Measurements from ENCODE around the gene LAT. TPM values are rescaled to one million over a fixed set of nuclear protein-coding genes. Genes with fewer than 3 reads are reported as not detected.

The LAT gene
- total RNA-seq, 1 experiment from 2014 or later, result 4.3 TPM

- TF ChIP-seq, protein P1, sequence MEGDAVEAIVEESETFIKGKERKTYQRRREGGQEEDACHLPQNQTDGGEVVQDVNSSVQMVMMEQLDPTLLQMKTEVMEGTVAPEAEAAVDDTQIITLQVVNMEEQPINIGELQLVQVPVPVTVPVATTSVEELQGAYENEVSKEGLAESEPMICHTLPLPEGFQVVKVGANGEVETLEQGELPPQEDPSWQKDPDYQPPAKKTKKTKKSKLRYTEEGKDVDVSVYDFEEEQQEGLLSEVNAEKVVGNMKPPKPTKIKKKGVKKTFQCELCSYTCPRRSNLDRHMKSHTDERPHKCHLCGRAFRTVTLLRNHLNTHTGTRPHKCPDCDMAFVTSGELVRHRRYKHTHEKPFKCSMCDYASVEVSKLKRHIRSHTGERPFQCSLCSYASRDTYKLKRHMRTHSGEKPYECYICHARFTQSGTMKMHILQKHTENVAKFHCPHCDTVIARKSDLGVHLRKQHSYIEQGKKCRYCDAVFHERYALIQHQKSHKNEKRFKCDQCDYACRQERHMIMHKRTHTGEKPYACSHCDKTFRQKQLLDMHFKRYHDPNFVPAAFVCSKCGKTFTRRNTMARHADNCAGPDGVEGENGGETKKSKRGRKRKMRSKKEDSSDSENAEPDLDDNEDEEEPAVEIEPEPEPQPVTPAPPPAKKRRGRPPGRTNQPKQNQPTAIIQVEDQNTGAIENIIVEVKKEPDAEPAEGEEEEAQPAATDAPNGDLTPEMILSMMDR (conservative IDR thresholded peaks at IDR 0.05), result peak; percentile 81
- Histone ChIP-seq H3K79me1 (ENCODE audit: insufficient read depth, low read depth, low read length, poor library complexity, severe bottlenecking) (no peaks in the 10 kb centered on the region), H2BK20ac (ENCODE audit: low read depth, low read length, poor library complexity, severe bottlenecking) (no peak overlapping the region), H2BK15ac (ENCODE audit: low read depth, low read length) (no peak overlapping the region; the same call in 1 of the 2 replicates), H2BK120ac (ENCODE audit: low read depth, low read length, poor library complexity, severe bottlenecking) (no peak overlapping the region), H3K18ac (ENCODE audit: insufficient read length, low read depth, low read length) (no peak overlapping the region), H3K23me2 (ENCODE audit: insufficient read length, low read depth, low read length, poor library complexity, severe bottlenecking) (peaks cover 5% of the 10 kb centered on the region), H3K56ac (ENCODE audit: insufficient read length, low read depth, low read length) (no peak overlapping the region), H3K4me2 (ENCODE audit: insufficient read depth, insufficient read length, low read length) (no peak overlapping the region), H3K27ac (ENCODE audit: insufficient read length, low read depth, low read length) (no peak overlapping the region), H3K79me2 (ENCODE audit: insufficient read depth, low read length) (no peaks in the 10 kb centered on the region), H3K4me1 (ENCODE audit: insufficient read depth, low read length) (no peaks in the 10 kb centered on the region), H3T11ph (ENCODE audit: low read length) (no peak overlapping the region), H3K23ac (ENCODE audit: insufficient read length, low read depth, low read length) (no peak overlapping the region), H3K14ac (ENCODE audit: insufficient read depth, low read length) (no peak overlapping the region; the same call in 1 of the 2 replicates), H4K20me1 (ENCODE audit: control insufficient read depth, insufficient read depth, insufficient read length) (no peaks in the 10 kb centered on the region), H2BK5ac (ENCODE audit: insufficient read length, low read length) (no peak overlapping the region), H3K4ac (ENCODE audit: low read depth, low read length) (no peak overlapping the region), H2AFZ (ENCODE audit: low read length) (no peak overlapping the region), H3K9me3 (ENCODE audit: control insufficient read depth, low read depth, low read length) (no peaks in the 10 kb centered on the region), H2BK12ac (ENCODE audit: insufficient read length, low read depth, low read length) (no peak overlapping the region), H3K27me3 (ENCODE audit: insufficient read depth, low read length) (no peaks in the 10 kb centered on the region), H2AK5ac (ENCODE audit: insufficient read length, low read length) (no peak overlapping the region), H4K5ac (ENCODE audit: insufficient read length, low read depth, low read length) (no peak overlapping the region), H4K8ac (replicated peaks; ENCODE audit: insufficient read length, low read depth, low read length) (no peak overlapping the region), H3K9ac (ENCODE audit: extremely low read depth, insufficient read length, low read length) (no peak overlapping the region), H4K91ac (ENCODE audit: insufficient read length, low read depth, low read length) (no peak overlapping the region)
- peak; percentile 66 for DNase-seq
- Mint-ChIP-seq H3K4me1 (peaks cover 6 to 9% of the 10 kb centered on the region in 2 experiments), H3K4me3 (peak overlapping the region in 1 of 2 experiments; percentile 43; a peak in 2 of 5 replicates), H3K27ac (no peak overlapping the region; a peak in 2 of 7 replicates), H3K36me3 (ENCODE audit: insufficient read depth in 1 of 3, low read depth in 3 of 3) (peaks cover 19 to 32% (median 30%) of the 10 kb centered on the region in 3 experiments), H3K9me3 (peaks cover 4 to 6% of the 10 kb centered on the region in 2 experiments; a peak in 3 of 5 replicates), H3K27me3 (ENCODE audit: low read depth) (no peaks in the 10 kb centered on the region)
- no CpG with 5 or more reads among the region's 11 CpGs for WGBS (ENCODE audit: extremely low coverage, insufficient read length, low lambda C conversion rate)
Observed at GRCh38 chr16:28977703-28978662, 6.9 kb upstream of the LAT start.
